ENCODE measurements around the gene GABARAP. TPM values are rescaled to one million over a fixed set of nuclear protein-coding genes. Genes with fewer than 3 reads are reported as not detected.

GABARAP gene
- polyA plus RNA-seq, 1 donor (not counting 4 experiments of a cell fraction or from before 2014, with no cell fraction given): 271 TPM

- peaks cover 14% of the 10 kb centered on the region for H3K79me2 ChIP-seq (ENCODE audit: control insufficient read depth, insufficient read depth, low read length)
- H2AFZ ChIP-seq (ENCODE audit: control insufficient read depth, low read length): peak overlapping the region; percentile 39
- DNase-seq (ENCODE audit: low read depth, low spot score) (no peak), FAIRE-seq (no peak)
- dilution Hi-C loops (cut with MboI; ENCODE audit: extremely low pct_ligation_motif_present, low sequenced_read_pairs): no loop called here
- H3K9me1 ChIP-seq (ENCODE audit: control insufficient read depth, extremely low read depth, insufficient read depth, low read length): no peaks in the 10 kb centered on the region
- TF ChIP-seq, protein P1, sequence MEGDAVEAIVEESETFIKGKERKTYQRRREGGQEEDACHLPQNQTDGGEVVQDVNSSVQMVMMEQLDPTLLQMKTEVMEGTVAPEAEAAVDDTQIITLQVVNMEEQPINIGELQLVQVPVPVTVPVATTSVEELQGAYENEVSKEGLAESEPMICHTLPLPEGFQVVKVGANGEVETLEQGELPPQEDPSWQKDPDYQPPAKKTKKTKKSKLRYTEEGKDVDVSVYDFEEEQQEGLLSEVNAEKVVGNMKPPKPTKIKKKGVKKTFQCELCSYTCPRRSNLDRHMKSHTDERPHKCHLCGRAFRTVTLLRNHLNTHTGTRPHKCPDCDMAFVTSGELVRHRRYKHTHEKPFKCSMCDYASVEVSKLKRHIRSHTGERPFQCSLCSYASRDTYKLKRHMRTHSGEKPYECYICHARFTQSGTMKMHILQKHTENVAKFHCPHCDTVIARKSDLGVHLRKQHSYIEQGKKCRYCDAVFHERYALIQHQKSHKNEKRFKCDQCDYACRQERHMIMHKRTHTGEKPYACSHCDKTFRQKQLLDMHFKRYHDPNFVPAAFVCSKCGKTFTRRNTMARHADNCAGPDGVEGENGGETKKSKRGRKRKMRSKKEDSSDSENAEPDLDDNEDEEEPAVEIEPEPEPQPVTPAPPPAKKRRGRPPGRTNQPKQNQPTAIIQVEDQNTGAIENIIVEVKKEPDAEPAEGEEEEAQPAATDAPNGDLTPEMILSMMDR (optimal IDR thresholded peaks at IDR 0.05 in 1 of 3, IDR thresholded peaks at IDR 0.05 in 1 of 3, conservative IDR thresholded peaks at IDR 0.05 in 1 of 3; ENCODE audit: extremely low read depth in 1 of 3, insufficient read depth in 2 of 3, low read length in 3 of 3): no peak
- no peak for TF ChIP-seq EZH2 (IDR thresholded peaks at IDR 0.05; ENCODE audit: low read length)
- H4K20me1 ChIP-seq (ENCODE audit: control insufficient read depth, extremely low read depth, insufficient read depth, low read length): peaks cover 5% of the 10 kb centered on the region
- peaks cover 42% of the 10 kb centered on the region for H3K4me1 ChIP-seq (ENCODE audit: control insufficient read depth, extremely low read depth, insufficient read depth, low read length)
- H3K9me3 ChIP-seq (ENCODE audit: control insufficient read depth, low read depth, low read length): no peaks in the 10 kb centered on the region
- H3K9ac ChIP-seq (ENCODE audit: control insufficient read depth, extremely low read depth, insufficient read depth, low read length): peak overlapping the region; percentile 87
- peak overlapping the region; percentile 88 for H3K4me2 ChIP-seq (ENCODE audit: control insufficient read depth, extremely low read depth, insufficient read depth, low read depth, low read length)
- peaks cover 25 to 30% of the 10 kb centered on the region in 2 experiments for H3K36me3 ChIP-seq (ENCODE audit: control insufficient read depth in 2 of 2, extremely low read depth in 1 of 2, insufficient read depth in 2 of 2, low read length in 2 of 2)
- H3K4me3 ChIP-seq (ENCODE audit: control insufficient read depth in 2 of 3, extremely low read depth in 1 of 3, insufficient read depth in 2 of 3, low read depth in 1 of 3, low read length in 3 of 3): peak overlapping the region; percentile 55 to 74 (median 72)
- no peaks in the 10 kb centered on the region for H3K27me3 ChIP-seq (ENCODE audit: control insufficient read depth, extremely low read depth, insufficient read depth, low read length)
- H3K27ac ChIP-seq (ENCODE audit: control insufficient read depth, insufficient read depth, low read length): peak overlapping the region; percentile 92
Measured at GRCh38 chr17:7219229-7219811, 22.9 kb downstream of the GABARAP start.

DNA sequence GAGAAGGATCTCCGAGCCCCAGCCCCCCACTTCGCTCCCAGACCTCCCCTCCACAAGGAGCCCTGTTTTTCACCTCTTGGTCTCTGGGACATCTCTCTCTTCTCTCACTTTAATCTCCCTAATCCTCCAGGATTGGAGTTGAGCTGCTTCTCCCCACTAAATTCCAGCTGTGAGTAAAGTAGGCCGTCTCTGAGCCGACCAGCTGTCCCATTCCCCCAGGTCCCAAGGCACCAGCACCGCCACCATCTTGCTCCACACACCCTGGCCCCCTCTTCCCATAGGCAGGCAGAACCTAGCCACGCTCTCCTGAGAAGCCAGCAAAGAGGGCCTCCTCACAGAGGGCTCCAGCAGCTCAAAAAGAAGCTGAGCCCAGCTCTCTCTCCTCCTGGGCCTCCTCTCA lies 23.5 kb downstream of the GABARAP start:
- Histone ChIP-seq H3K4me1 (ENCODE audit: control insufficient read depth, extremely low read depth, insufficient read depth, low read length) (peaks cover 42% of the 10 kb centered on the region), H3K36me3 (ENCODE audit: control insufficient read depth in 2 of 2, extremely low read depth in 1 of 2, insufficient read depth in 2 of 2, low read length in 2 of 2) (peaks cover 22 to 25% of the 10 kb centered on the region in 2 experiments), H4K20me1 (ENCODE audit: control insufficient read depth, extremely low read depth, insufficient read depth, low read length) (peaks cover 8% of the 10 kb centered on the region), H3K4me2 (ENCODE audit: control insufficient read depth, extremely low read depth, insufficient read depth, low read depth, low read length) (no peak overlapping the region), H3K79me2 (ENCODE audit: control insufficient read depth, insufficient read depth, low read length) (peaks cover 14% of the 10 kb centered on the region), H2AFZ (ENCODE audit: control insufficient read depth, low read length) (no peak overlapping the region), H3K9me3 (ENCODE audit: control insufficient read depth, low read depth, low read length) (no peaks in the 10 kb centered on the region), H3K27ac (ENCODE audit: control insufficient read depth, insufficient read depth, low read length) (no peak overlapping the region), H3K9me1 (ENCODE audit: control insufficient read depth, extremely low read depth, insufficient read depth, low read length) (no peaks in the 10 kb centered on the region), H3K4me3 (ENCODE audit: control insufficient read depth in 2 of 3, extremely low read depth in 1 of 3, insufficient read depth in 2 of 3, low read depth in 1 of 3, low read length in 3 of 3) (no peak overlapping the region), H3K9ac (ENCODE audit: control insufficient read depth, extremely low read depth, insufficient read depth, low read length) (no peak overlapping the region), H3K27me3 (ENCODE audit: control insufficient read depth, extremely low read depth, insufficient read depth, low read length) (no peaks in the 10 kb centered on the region)
- DNase-seq (ENCODE audit: low read depth, low spot score) (no peak), FAIRE-seq (no peak)
- dilution Hi-C loops (cut with MboI; ENCODE audit: extremely low pct_ligation_motif_present, low sequenced_read_pairs): no loop called here
- TF ChIP-seq, protein P1 (optimal IDR thresholded peaks at IDR 0.05 in 1 of 3, IDR thresholded peaks at IDR 0.05 in 1 of 3, conservative IDR thresholded peaks at IDR 0.05 in 1 of 3; ENCODE audit: extremely low read depth in 1 of 3, insufficient read depth in 2 of 3, low read length in 3 of 3): no peak
- no peak for TF ChIP-seq EZH2 (IDR thresholded peaks at IDR 0.05; ENCODE audit: low read length)
